DOHH2 (cell line): Measurements from ENCODE around the gene TSKU.
A peak's percentile ranks its signal among the peaks of the same experiment; 100 is the strongest.

Experiments used
- H3F3A ChIP-seq: fragments of 200-600 bp; sonication (generic), shearing (Covaris generic); 2 replicates; pipeline ENCODE4 v1.6.0; 2016; ENCODE audit warnings: antibody characterized with exemption, mild to moderate bottlenecking; ENCODE audit not compliant: control insufficient read depth, insufficient read depth
- H3K27ac ChIP-seq: fragments of 200-600 bp; sonication (generic); 2 replicates; pipeline ENCODE4 v1.5.1; 2014; ENCODE audit warnings: low read depth, mild to moderate bottlenecking, low read length, moderate library complexity
- H3K27me3 ChIP-seq: fragments of 200-600 bp; sonication (generic); 2 replicates; pipeline ENCODE4 v1.6.1; 2014; ENCODE audit warnings: mild to moderate bottlenecking, low read length, mixed read lengths; ENCODE audit not compliant: control insufficient read depth
- H3K36me3 ChIP-seq: fragments of 200-600 bp; sonication (generic); 2 replicates; pipeline ENCODE4 v1.6.1; 2014; ENCODE audit warnings: mild to moderate bottlenecking, low read length, moderate library complexity, mixed read lengths; ENCODE audit not compliant: control insufficient read depth
- H3K4me1 ChIP-seq: fragments of 200-600 bp; sonication (generic); 2 replicates; pipeline ENCODE4 v1.6.1; 2014; ENCODE audit warnings: mild to moderate bottlenecking, low read length, mixed read lengths; ENCODE audit not compliant: control insufficient read depth
- H3K4me2 ChIP-seq: fragments of 200-600 bp; sonication (generic); 2 replicates; pipeline ENCODE4 v1.6.0; 2014; ENCODE audit warnings: mild to moderate bottlenecking, low read length, moderate library complexity
- H3K4me3 ChIP-seq: fragments of 200-600 bp; sonication (generic); 2 replicates; pipeline ENCODE4 v1.5.1; 2014; ENCODE audit warnings: mild to moderate bottlenecking, low read length, mixed read lengths
- H3K79me2 ChIP-seq: fragments of 200-600 bp; sonication (generic); 2 replicates; pipeline ENCODE4 v1.6.1; 2014; ENCODE audit warnings: mild to moderate bottlenecking, low read length, mixed read lengths; ENCODE audit not compliant: control insufficient read depth
- H3K9me2 ChIP-seq: fragments of 200-600 bp; sonication (generic); replicated peaks from 2 replicates; pipeline ENCODE4 v1.6.1; 2014; ENCODE audit warnings: mild to moderate bottlenecking, low read length, mixed read lengths; ENCODE audit not compliant: control insufficient read depth
- H3K9me3 ChIP-seq: fragments of 200-600 bp; sonication (generic); 2 replicates; pipeline ENCODE4 v1.6.1; 2014; ENCODE audit warnings: antibody characterized with exemption, low read length, mixed read lengths; ENCODE audit not compliant: control insufficient read depth, insufficient read depth
- H4K20me1 ChIP-seq: fragments of 200-600 bp; sonication (generic); 2 replicates; pipeline ENCODE4 v1.6.0; 2014; ENCODE audit warnings: low read depth, mild to moderate bottlenecking, antibody characterized with exemption, low read length, moderate library complexity; ENCODE audit not compliant: control insufficient read depth, insufficient read depth
- CTCF ChIP-seq: fragments of 200-600 bp; sonication (generic); IDR thresholded peaks from one replicate; pipeline ENCODE4 v1.5.1; 2014; ENCODE audit warnings: antibody characterized with exemption, mild to moderate bottlenecking, low read depth, low read length; ENCODE audit not compliant: poor library complexity, severe bottlenecking
- EZH2phosphoT487 ChIP-seq: fragments of 200-600 bp; sonication (generic); IDR thresholded peaks from 2 replicates; pipeline ENCODE4 v1.6.1; 2017; ENCODE audit warnings: borderline replicate concordance, mild to moderate bottlenecking, antibody characterized with exemption, low read length, moderate library complexity, mixed read lengths

The TSKU gene

GRCh38 chr11:76822406-76822805, 39.2 kb downstream of the TSKU start:
- H3K4me3 ChIP-seq, result no peak overlapping the region
- H3K27ac ChIP-seq, result no peak overlapping the region
- no peaks in the 10 kb centered on the region; the same call in none of the 2 replicates for H3K9me3 ChIP-seq
- no peaks in the 10 kb centered on the region for H3K27me3 ChIP-seq
- H4K20me1 ChIP-seq, result no peaks in the 10 kb centered on the region
- no peak for TF ChIP-seq EZH2phosphoT487
- no peak for TF ChIP-seq CTCF
- no peaks in the 10 kb centered on the region for H3K36me3 ChIP-seq
- H3F3A ChIP-seq, result no peaks in the 10 kb centered on the region
- H3K9me2 ChIP-seq, result no peaks in the 10 kb centered on the region
- peak overlapping the region; percentile 16 for H3K4me2 ChIP-seq
- peaks cover 26% of the 10 kb centered on the region for H3K4me1 ChIP-seq
- no peaks in the 10 kb centered on the region for H3K79me2 ChIP-seq

GRCh38 chr11:76823481-76824028, 40.4 kb downstream of the TSKU start:
- H3K4me2 ChIP-seq, result no peak overlapping the region
- H3K4me3 ChIP-seq, result no peak overlapping the region
- no peaks in the 10 kb centered on the region for H3K36me3 ChIP-seq
- no peak overlapping the region for H3K27ac ChIP-seq
- peaks cover 26% of the 10 kb centered on the region for H3K4me1 ChIP-seq
- TF ChIP-seq CTCF (no peak), EZH2phosphoT487 (no peak)
- no peaks in the 10 kb centered on the region for H4K20me1 ChIP-seq
- H3F3A ChIP-seq, result no peaks in the 10 kb centered on the region
- H3K9me2 ChIP-seq, result no peaks in the 10 kb centered on the region
- H3K79me2 ChIP-seq, result no peaks in the 10 kb centered on the region
- H3K9me3 ChIP-seq, result no peaks in the 10 kb centered on the region; the same call in none of the 2 replicates
- H3K27me3 ChIP-seq, result no peaks in the 10 kb centered on the region

GRCh38 chr11:76824083-76824939, 41.2 kb downstream of the TSKU start:
- Histone ChIP-seq H3K4me3 (no peak overlapping the region), H4K20me1 (no peaks in the 10 kb centered on the region), H3K36me3 (no peaks in the 10 kb centered on the region), H3F3A (no peaks in the 10 kb centered on the region), H3K79me2 (no peaks in the 10 kb centered on the region), H3K9me2 (no peaks in the 10 kb centered on the region), H3K27me3 (no peaks in the 10 kb centered on the region), H3K9me3 (no peaks in the 10 kb centered on the region; the same call in 1 of the 2 replicates), H3K27ac (no peak overlapping the region), H3K4me1 (peaks cover 26% of the 10 kb centered on the region), H3K4me2 (no peak overlapping the region)
- TF ChIP-seq CTCF (no peak), EZH2phosphoT487 (no peak)
